PC-9 (cell line): ENCODE results near the gene KCNA2. TPM values are rescaled to one million over a fixed set of nuclear protein-coding genes. Genes with fewer than 3 reads are reported as not detected.

ENCODE experiments used
- BruUV-seq: library from RNA; stranded (reverse); fragments of 400-500 nt; replicated peaks from 2 replicates; lab custom pipeline; 2021; lab: Mats Ljungman, UMichigan
- CTCF ChIA-PET: fragments of 300-600 bp; sonication (Branson Sonifier 250); formaldehyde crosslinking; loops from one replicate; lab custom pipeline; 2022; ENCODE audit warnings: antibody characterized with exemption; lab: Charles Lee
- POLR2A ChIA-PET: fragments of 300-600 bp; sonication (Branson Sonifier 250); formaldehyde crosslinking; loops from one replicate; lab custom pipeline; 2022; ENCODE audit warnings: antibody characterized with exemption; ENCODE audit not compliant: unreplicated experiment; lab: Charles Lee
- DNase-seq, 2 experiments: peaks; one replicate each; pipeline versions ENCODE4 v3.0.0 to v3.0.0-alpha.2; 2015 to 2022; ENCODE audit warnings: mixed read lengths in 1 of 2
- H2AFZ ChIP-seq: fragments of 200-600 bp; sonication (generic); 2 replicates; pipeline ENCODE4 v1.8.1; 2017; ENCODE audit warnings: antibody characterized with exemption
- H3F3A ChIP-seq: fragments of 200-600 bp; sonication (generic); 2 replicates; pipeline ENCODE4 v1.8.1; 2017; ENCODE audit warnings: antibody characterized with exemption, mild to moderate bottlenecking, low read depth; ENCODE audit not compliant: insufficient read depth
- H3K27ac ChIP-seq: fragments of 200-600 bp; sonication (generic); 2 replicates; pipeline ENCODE4 v1.6.1; 2016; ENCODE audit warnings: mixed run types
- H3K27me3 ChIP-seq: fragments of 200-600 bp; sonication (generic); 2 replicates; pipeline ENCODE4 v1.6.1; 2016; ENCODE audit warnings: low read depth, mixed run types; ENCODE audit not compliant: insufficient read depth
- H3K36me3 ChIP-seq: fragments of 200-600 bp; sonication (generic); 2 replicates; pipeline ENCODE4 v1.6.1; 2016; ENCODE audit warnings: low read depth, mixed run types
- H3K4me1 ChIP-seq: fragments of 200-600 bp; sonication (generic); replicated peaks from 2 replicates; pipeline ENCODE4 v1.6.1; 2016; ENCODE audit warnings: mixed run types; ENCODE audit not compliant: insufficient read depth
- H3K4me2 ChIP-seq: fragments of 200-600 bp; sonication (generic); 2 replicates; pipeline ENCODE4 v1.6.1; 2017; ENCODE audit warnings: mixed run types
- H3K4me3 ChIP-seq: fragments of 200-600 bp; sonication (generic); 2 replicates; pipeline ENCODE4 v1.6.1; 2016; ENCODE audit warnings: mixed run types
- H3K79me2 ChIP-seq: fragments of 200-600 bp; sonication (generic); 2 replicates; pipeline ENCODE4 v1.6.1; 2017; ENCODE audit warnings: low read depth, mixed run types
- H3K9me2 ChIP-seq: fragments of 200-600 bp; sonication (generic); 2 replicates; pipeline ENCODE4 v1.8.1; 2017; ENCODE audit warnings: mild to moderate bottlenecking; ENCODE audit not compliant: insufficient read depth
- H3K9me3 ChIP-seq: fragments of 200-600 bp; sonication (generic); 2 replicates; pipeline ENCODE4 v1.8.1; 2016; ENCODE audit warnings: low read depth; ENCODE audit not compliant: insufficient read depth
- H4K20me1 ChIP-seq: fragments of 200-600 bp; sonication (generic); 2 replicates; pipeline ENCODE4 v1.8.1; 2017; ENCODE audit not compliant: insufficient read depth
- CTCF ChIP-seq: fragments of 200-600 bp; sonication (generic); conservative IDR thresholded peaks from 2 replicates; pipeline ENCODE4 v1.6.1; 2017; ENCODE audit warnings: mixed run types, antibody characterized with exemption, mild to moderate bottlenecking, moderate library complexity
- EZH2 ChIP-seq: fragments of 200-600 bp; sonication (generic); IDR thresholded peaks from 2 replicates; pipeline ENCODE4 v1.8.0; 2017; ENCODE audit warnings: antibody characterized with exemption, low read depth
- intact Hi-C: fragments of 100-400 bp; cut with micrococcal nuclease; formaldehyde crosslinking; loops from one replicate; pipeline ENCODE4 v1.10.0; 2022; ENCODE audit not compliant: unreplicated experiment
- total RNA-seq: library from RNA; stranded (reverse); gene quantifications from 2 replicates; pipeline ENCODE4 v1.2.3, GENCODE V29; 2021

KCNA2 gene
- total RNA-seq, 1 experiment from 2014 or later = not detected

DNA sequence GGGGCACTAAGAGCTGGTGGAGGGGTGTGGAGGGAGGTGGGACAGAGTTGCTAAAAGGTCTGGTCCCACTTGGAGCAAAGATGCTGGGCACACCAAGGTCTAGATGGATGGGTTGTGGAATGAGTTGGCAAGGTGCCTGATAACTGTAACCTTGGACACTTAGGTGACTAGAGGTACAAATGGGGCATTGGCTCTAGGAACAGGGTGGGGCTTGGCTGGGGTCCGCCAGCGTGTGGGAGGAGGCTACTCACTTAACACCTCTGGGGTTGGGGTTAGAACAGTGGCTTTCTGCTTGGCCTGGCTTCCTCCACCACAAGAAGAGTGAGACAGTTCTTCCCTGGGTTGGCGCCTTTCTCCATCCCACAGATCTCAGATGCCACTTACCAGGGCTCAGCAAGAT is 17.2 kb downstream of the KCNA2 start:
- Histone ChIP-seq H3F3A (no peaks in the 10 kb centered on the region), H3K9me2 (no peaks in the 10 kb centered on the region), H3K36me3 (no peaks in the 10 kb centered on the region), H3K4me3 (no peak overlapping the region), H2AFZ (no peak overlapping the region), H4K20me1 (no peaks in the 10 kb centered on the region), H3K27ac (no peak overlapping the region), H3K27me3 (peaks cover 87% of the 10 kb centered on the region), H3K4me2 (no peak overlapping the region), H3K9me3 (no peaks in the 10 kb centered on the region), H3K79me2 (no peaks in the 10 kb centered on the region), H3K4me1 (no peaks in the 10 kb centered on the region)
- BruUV-seq = no TSS peak
- CTCF ChIA-PET = no interaction called here
- intact Hi-C loops = no loop called here
- POLR2A ChIA-PET = no interaction called here
- no peak for DNase-seq
- TF ChIP-seq CTCF = no peak
- no peak for TF ChIP-seq EZH2

GRCh38 chr1:110588486-110588885 is 17.7 kb downstream of the KCNA2 start:
- intact Hi-C loops = no loop called here
- no peak for DNase-seq
- Histone ChIP-seq H3K9me3 (no peaks in the 10 kb centered on the region), H4K20me1 (no peaks in the 10 kb centered on the region), H3K36me3 (no peaks in the 10 kb centered on the region), H3K27me3 (peaks cover 88% of the 10 kb centered on the region), H3K79me2 (no peaks in the 10 kb centered on the region), H3K4me2 (no peak overlapping the region), H3K4me3 (no peak overlapping the region), H3K27ac (no peak overlapping the region), H3F3A (no peaks in the 10 kb centered on the region), H2AFZ (no peak overlapping the region), H3K9me2 (no peaks in the 10 kb centered on the region), H3K4me1 (no peaks in the 10 kb centered on the region)
- no TSS peak for BruUV-seq
- CTCF ChIA-PET = no interaction called here
- POLR2A ChIA-PET = no interaction called here
- no peak for TF ChIP-seq EZH2
- TF ChIP-seq CTCF = no peak

DNA sequence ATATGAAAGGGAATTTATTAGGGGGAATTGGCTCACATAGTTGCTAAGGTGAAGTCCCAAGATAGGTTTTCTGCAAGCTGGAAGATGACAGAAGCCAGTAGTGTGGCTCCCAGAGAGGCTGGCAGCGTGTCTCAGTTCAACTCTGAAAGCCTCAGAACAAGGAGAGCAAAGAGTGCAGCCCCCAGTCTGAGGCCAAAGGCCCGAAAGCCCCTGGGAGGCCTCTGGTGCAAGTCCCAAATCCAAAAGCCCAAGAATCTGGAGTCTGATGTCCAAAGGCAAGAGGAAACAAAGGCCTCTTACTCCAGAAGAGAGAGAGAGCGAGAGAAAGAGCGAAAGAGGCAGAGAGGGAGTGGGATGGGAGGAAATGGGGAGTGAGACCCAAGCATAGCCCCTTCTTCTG is 18.3 kb downstream of the KCNA2 start:
- CTCF ChIA-PET = no interaction called here
- POLR2A ChIA-PET = no interaction called here
- no peaks in the 10 kb centered on the region for H3K9me2 ChIP-seq
- H3K36me3 ChIP-seq = no peaks in the 10 kb centered on the region
- H4K20me1 ChIP-seq = no peaks in the 10 kb centered on the region
- H3K27ac ChIP-seq = no peak overlapping the region
- H3K4me3 ChIP-seq = no peak overlapping the region
- H2AFZ ChIP-seq = no peak overlapping the region
- no peaks in the 10 kb centered on the region for H3K9me3 ChIP-seq
- H3K79me2 ChIP-seq = no peaks in the 10 kb centered on the region
- no peaks in the 10 kb centered on the region for H3F3A ChIP-seq
- no peak for DNase-seq
- no peak for TF ChIP-seq EZH2
- no peak for TF ChIP-seq CTCF
- H3K4me1 ChIP-seq = no peaks in the 10 kb centered on the region
- peaks cover 94% of the 10 kb centered on the region for H3K27me3 ChIP-seq
- no TSS peak for BruUV-seq
- no peak overlapping the region for H3K4me2 ChIP-seq
- intact Hi-C loops = no loop called here
